GM18909 (cell line): ENCODE data around the gene HEPACAM.

Source experiments
- ATAC-seq: cut with Tn5 transposase; IDR thresholded peaks from one replicate; pipeline ENCODE4 v1.9.1; 2021; ENCODE audit warnings: mild to moderate bottlenecking; ENCODE audit not compliant: unreplicated experiment, poor library complexity

HEPACAM gene

DNA sequence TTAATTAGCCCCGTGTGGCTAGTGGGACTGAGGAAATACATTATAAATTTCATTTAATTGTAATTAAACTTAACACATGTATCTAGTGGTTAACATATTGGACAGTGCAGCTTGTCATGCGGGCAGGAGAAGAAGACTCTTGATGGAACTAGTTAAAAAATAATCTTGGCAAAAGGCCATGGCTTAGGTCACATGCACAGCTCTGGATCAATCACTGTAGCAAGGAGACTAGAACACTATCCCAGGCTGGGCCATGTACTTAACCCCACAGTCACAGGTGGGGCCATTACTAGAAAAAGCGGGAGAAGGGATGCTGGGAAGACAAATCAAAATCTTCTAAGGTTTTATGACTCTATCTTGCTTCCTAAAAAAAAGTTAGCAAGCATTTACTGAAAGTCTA lies 8.7 kb upstream of the HEPACAM start:
- no peak for ATAC-seq

DNA sequence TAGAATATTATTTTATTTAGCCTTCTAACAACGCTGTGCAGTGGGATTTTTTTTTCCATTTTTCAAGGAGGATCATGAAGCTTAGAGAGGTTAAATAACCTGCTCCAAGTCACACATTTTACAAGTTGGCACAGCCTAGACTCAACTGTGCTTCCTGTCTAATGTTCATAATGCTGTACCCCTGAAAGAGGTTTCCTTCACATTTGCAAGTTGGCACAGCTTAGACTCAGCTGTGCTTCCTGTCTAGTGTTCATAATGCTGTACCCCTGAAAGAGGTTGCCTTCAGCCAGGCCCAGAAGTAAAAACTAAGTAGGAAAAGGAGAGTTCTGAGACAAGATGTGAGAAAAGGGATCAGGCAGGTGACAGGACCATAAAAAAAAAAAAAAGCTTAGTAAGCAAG lies 7.9 kb upstream of the HEPACAM start:
- ATAC-seq, result no peak

DNA sequence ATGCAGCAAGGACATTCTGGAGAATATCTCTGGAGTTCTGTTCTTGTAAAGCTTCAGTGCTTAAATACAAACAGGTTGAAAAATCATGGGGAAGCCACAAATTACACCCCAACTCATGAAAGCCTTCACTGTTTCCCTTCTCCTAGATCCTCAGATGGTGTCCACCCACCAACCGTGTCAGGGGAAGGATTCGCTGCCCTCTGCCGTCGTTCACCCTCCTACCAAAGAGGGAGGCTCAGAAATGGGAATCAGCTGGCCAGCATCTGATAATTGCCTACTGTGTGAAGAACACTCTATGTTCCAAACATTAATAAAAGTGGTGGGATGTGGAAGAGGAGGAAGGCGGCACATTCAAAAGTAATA lies 7.4 kb upstream of the HEPACAM start:
- ATAC-seq, result no peak

DNA sequence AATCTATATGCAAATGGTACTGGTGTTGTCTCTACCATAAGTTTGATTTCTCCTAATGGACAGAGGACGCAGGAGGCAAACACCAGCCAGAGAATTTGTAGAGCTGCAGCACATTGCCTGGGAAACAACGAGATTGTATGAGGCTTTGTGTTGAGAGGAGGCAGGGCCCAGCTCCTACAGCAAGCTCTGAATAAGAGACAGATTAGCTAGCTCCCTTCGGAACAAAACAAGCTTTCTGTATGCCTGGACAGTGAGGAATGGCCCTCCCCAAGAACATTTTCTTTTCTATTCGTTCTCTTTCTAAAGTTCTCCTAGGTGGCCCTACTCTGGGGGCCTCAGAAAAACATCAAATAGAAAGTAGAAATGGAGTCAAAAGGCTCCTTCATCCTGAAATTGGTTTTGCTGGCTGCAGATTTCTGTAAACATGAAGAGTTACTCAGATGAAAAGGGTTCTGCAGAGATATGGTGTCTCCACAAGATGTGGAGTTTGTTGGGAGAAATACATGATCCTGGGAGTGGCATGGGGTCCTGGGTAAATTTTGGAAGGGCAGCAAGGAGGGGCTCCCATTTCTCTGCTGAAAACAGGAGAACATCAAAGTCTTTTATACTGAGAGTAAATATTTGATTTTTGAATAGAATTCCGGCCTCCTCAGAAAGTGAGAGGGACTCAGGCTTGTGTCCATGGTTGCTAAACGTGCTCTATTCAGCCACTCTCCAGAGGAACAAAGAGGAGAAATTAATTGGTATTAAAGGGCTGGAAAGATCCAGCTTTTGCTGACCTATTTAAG lies 6.8 kb upstream of the HEPACAM start:
- ATAC-seq, result no peak

DNA sequence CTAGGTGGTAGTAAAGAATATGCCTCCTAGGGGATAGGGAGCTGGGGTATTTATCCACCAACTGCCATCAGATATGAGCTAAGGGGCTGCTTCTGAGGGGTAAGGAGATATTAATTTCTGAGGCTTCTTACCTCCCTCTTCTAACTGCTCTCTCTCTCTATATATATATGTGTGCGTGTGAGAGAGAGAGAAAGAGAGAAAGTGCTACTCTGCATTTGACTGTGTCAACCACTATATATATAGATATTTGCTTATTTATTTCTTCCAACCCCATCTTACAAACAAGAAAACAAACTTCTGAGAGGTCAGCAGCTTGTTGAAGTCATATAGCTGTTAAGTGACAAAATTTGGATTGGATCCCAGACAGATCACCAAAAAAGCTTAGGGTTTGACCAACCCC lies 5.9 kb upstream of the HEPACAM start:
- ATAC-seq, result no peak

DNA sequence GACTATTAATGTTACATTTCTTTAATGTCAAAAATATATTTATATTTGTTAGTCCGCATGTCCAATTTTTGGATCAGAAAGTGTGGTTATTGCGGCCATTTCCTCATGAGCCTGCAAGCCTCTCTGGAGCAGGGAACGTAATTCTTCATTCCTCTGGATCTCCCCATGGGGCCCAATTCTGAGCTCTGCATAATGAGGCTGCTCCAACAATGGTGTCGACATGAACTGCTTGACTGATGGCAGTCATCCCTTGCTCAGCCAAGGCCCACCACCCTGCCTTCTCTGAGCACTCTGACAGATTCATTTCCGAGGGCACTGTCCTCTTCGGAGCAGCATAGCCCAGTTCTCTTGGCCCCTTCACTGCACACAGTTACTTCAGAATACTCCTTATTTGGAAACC lies 3.1 kb upstream of the HEPACAM start:
- no peak for ATAC-seq

DNA sequence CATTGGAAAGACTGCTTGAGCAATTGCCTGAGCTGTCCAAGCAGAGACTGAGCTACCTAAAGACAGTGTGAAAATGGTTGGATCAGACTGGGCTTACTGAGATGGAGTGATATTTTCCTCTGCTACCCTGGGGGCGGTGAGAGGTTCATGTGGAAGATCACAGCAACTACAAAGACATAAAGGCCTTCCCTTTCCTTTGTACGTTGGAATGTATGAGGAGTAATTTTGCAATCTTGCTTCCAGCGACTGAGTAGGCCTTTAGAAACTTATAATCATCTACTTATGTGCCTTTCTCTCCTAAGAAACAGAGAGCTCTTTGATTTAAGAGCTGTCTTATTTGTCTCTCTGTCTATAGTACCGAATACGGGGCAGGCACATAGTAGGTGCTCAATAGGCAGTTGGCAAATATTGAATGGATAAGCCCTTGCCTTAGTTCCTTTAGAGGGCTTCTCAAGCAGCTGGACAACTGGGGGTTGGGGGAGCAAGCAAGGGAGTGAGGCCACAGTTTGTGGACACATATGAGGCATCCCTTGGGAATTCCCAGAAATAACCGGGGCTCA lies 2.4 kb upstream of the HEPACAM start:
- ATAC-seq, result no peak

GRCh38 chr11:124937336-124937935 lies 1.6 kb upstream of the HEPACAM start:
- no peak for ATAC-seq

DNA sequence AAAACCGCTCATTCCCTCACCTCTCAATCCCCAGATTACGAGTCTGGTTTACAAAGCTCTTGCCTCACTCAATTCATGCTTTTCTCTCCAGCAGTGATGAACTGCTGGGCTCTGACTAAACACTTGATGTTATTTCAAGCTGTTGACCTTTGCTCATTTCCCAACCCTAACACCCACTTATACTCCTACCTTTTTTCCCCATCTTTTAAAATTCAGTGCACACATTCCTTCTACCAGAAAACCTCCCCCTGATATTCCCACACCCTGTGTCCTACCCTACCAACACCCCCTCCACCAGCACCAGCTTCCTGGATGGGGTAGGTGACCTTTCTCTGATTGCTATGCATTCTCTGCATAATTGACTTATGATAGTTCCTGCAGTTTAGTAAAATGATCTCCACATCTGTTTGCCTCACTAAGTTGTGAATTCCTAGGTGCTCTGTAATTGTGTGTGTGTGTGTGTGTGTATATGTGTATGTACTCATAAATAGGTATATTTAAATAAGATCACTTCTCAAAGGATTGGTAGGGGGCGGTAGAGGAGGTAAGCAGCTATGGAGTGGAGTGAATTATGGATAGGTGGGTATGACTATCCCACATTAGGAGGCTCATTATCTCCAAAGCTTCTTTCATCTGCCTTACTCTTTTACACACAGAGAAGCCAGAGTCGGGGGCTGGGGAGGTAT lies 842 bp downstream of the HEPACAM start:
- no peak for ATAC-seq

- ATAC-seq, result peak; percentile 88
Measured at GRCh38 chr11:124930799-124931198, 5.0 kb downstream of the HEPACAM start.

- no peak for ATAC-seq
Measured at GRCh38 chr11:124928942-124929665, 6.7 kb downstream of the HEPACAM start.

GRCh38 chr11:124923296-124923695 lies 12.6 kb downstream of the HEPACAM start:
- no peak for ATAC-seq

- no peak for ATAC-seq
Measured at GRCh38 chr11:124922831-124923230, 13.0 kb downstream of the HEPACAM start.

DNA sequence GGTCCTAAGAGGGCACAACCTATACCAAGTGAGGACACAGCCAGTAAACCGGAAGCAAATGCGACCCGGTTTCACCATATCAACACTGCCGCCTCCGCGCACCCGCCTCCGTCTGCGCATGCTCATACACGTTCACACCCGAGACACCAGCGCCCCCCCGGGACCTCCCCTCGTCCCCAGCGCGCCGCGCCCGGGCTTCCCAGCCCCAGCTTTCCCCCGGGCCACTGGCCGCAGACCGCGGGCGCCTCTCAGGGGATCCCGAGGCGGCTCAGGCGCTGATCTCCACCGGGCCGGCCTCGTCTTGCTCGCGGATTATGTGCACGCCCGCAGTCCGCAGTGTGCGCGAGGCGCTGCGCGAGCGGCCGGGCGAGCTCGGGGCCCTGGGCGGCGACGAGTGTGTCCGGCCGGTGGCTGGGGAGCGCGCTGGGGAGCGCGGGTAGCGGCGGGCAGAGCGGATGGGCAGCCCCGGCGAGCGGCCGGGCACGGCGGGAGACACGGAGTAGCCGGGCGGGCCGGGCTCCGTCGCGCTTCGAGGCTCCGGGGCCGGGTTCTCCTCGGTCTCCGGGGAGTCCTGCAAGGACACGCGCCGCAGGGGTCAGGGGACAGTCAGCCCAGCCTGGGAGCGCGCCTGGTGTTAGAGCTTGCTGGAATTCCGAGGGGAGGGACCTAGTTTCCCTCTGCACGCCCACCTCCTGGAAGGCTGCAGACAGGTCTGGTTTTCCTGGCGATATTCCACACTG lies 14.8 kb downstream of the HEPACAM start:
- peak; percentile 68 for ATAC-seq

- ATAC-seq, result no peak
Measured at GRCh38 chr11:124920356-124920755, 15.5 kb downstream of the HEPACAM start.

- no peak for ATAC-seq
Measured at GRCh38 chr11:124919898-124920297, 15.9 kb downstream of the HEPACAM start.

DNA sequence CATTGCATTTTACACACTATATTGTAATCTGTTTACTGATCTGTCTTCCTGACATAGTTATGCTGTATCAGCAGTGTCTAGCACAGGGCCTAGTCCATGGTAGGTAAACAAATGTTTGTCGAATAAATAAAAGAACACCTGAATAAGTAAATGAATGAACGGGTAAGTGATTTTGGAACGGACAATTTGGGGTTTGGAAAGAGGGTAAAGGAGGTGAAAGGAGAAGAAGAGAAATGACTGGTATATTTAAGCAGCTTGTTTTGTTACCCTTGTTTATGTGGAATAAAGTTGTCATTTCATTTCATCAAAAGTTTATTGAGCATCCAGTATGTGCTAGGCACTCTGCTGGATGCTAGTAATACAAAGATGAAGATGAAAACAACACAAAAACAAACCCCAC lies 16.9 kb downstream of the HEPACAM start, which contains the start of gene HEPN1:
Gene HEPN1 (plus strand): TSS at position 301 of the 400 bp plus-strand sequence.
- ATAC-seq, result no peak

DNA sequence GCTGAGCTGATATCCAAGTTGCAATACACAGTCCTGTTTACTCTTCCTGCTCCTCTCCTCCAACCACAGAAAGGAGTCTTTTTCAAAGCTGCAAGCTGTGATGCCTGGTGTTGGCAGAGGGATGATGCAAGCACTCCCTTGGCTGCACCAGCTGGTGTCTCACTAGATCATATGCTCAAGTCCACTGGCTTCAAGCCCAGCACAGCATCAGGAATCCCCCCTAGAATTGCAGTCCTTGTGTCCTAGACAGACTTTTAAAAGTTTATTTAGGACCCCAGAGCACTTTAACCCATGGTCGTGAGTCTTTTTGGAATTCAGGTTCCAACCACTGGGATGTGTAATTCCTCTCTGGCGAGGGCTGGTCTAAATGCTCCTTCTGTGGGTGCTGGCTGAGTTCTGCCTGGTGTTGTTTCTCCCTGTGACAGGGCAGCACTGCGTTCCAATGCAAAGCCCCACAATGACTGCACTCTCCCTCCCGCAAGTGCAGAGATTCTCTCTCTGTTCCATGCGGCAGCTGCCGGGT lies 18.7 kb downstream of the HEPACAM start:
- ATAC-seq, result no peak

DNA sequence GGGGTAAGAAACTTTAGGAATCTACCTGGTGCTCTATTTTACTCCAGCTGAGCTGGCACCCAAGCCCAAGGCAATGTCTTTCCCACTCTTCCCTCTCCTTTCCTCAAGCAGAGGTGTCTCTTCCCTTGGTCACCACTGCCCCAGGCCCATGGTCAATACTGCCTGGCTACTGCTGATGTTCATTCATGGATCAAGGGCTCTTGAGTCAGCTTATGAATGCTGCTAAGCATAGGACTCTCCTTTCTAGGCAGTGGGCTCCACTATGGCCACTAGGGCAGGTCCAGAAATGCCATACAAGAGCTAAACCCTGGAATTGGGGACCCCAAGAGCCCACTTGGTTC lies 19.5 kb downstream of the HEPACAM start:
- ATAC-seq, result no peak
